H1 (cell line): Measurements from ENCODE around the gene RPL23. TPM values are rescaled to one million over a fixed set of nuclear protein-coding genes. Genes with fewer than 3 reads are reported as not detected.

Experiments
- CBX5 ChIP-seq: fragments of 300-800, 300-1000 bp; sonication (generic); IDR thresholded peaks from 2 replicates; pipeline ENCODE4 v1.7.1; 2016; ENCODE audit warnings: antibody characterized with exemption, low read length, low read depth
- CEBPB ChIP-seq: IDR thresholded peaks from 2 replicates; pipeline ENCODE4 v1.6.1; 2012; ENCODE audit warnings: low read depth, low read length
- CHD2 ChIP-seq: IDR thresholded peaks from 2 replicates; pipeline ENCODE4 v1.6.1; 2012; ENCODE audit warnings: low read length, improper control_type of control experiment
- EGR1 ChIP-seq: IDR thresholded peaks from 2 replicates; pipeline ENCODE4 v1.6.1; 2011; ENCODE audit warnings: low read depth, low read length, borderline replicate concordance
- EP300 ChIP-seq, 2 experiments: IDR thresholded peaks; 1 replicate in 1 of 2; 2 replicates in 1 of 2; pipeline ENCODE4 v1.6.1; 2011 to 2012; ENCODE audit warnings: low read depth in 2 of 2, low read length in 2 of 2, mild to moderate bottlenecking in 2 of 2, borderline replicate concordance in 1 of 2, inconsistent platforms in 1 of 2, moderate library complexity in 1 of 2
- GTF2F1 ChIP-seq: IDR thresholded peaks from 2 replicates; pipeline ENCODE4 v1.6.1; 2012; ENCODE audit warnings: low read depth, low read length, improper control_type of control experiment, borderline replicate concordance
- HDAC6 ChIP-seq: IDR thresholded peaks from one replicate; pipeline ENCODE4 v1.7.1; 2012; ENCODE audit warnings: low read depth, mild to moderate bottlenecking, inconsistent platforms, low read length, moderate library complexity
- JUND ChIP-seq: IDR thresholded peaks from 2 replicates; pipeline ENCODE4 v1.6.1; 2011; ENCODE audit warnings: mild to moderate bottlenecking, improper control_type of control experiment, low read length
- POLR2AphosphoS5 ChIP-seq: IDR thresholded peaks from 2 replicates; pipeline ENCODE4 v1.6.1; 2011; ENCODE audit warnings: low read depth, low read length
- RNF2 ChIP-seq: fragments of 200-900, 300-1000 bp; sonication (generic); IDR thresholded peaks from 2 replicates; pipeline ENCODE4 v1.7.1; 2016; ENCODE audit warnings: borderline replicate concordance, low read depth, mild to moderate bottlenecking, antibody characterized with exemption, low read length; ENCODE audit not compliant: poor library complexity, severe bottlenecking; ENCODE audit errors: missing control alignments
- RXRA ChIP-seq: IDR thresholded peaks from 2 replicates; pipeline ENCODE4 v1.6.1; 2011; ENCODE audit warnings: low read depth, mild to moderate bottlenecking, low read length, moderate library complexity; ENCODE audit not compliant: insufficient read depth
- SRF ChIP-seq: IDR thresholded peaks from 2 replicates; pipeline ENCODE4 v1.6.1; 2011; ENCODE audit warnings: mild to moderate bottlenecking, low read depth, low read length, moderate library complexity
- TAF1 ChIP-seq: IDR thresholded peaks from 2 replicates; pipeline ENCODE4 v1.6.1; 2011; ENCODE audit warnings: mild to moderate bottlenecking, low read depth, low read length
- YY1 ChIP-seq: IDR thresholded peaks from 2 replicates; pipeline ENCODE4 v1.6.1; 2011; ENCODE audit warnings: low read depth, mild to moderate bottlenecking, low read length
- polyA plus RNA-seq, 7 experiments: library from polyadenylated mRNA; depleted of rRNA in 3 of 7; stranded (reverse) in 5 of 7; unstranded in 2 of 7; fragments of >200 nt in 5 of 7; fragments of 200-250 nt in 2 of 7; gene quantifications; 1 replicate in 5 of 7; 2 replicates in 1 of 7; 4 replicates in 1 of 7; pipeline versions ENCODE4 v1.2.1 to v1.2.3, GENCODE V29; 2011 to 2013; ENCODE audit warnings: missing spikeins in 2 of 7, mixed read lengths in 2 of 7
- total RNA-seq: library from RNA; stranded (reverse); fragmentation: NEBNext Ultra II Directional; extraction: Animal tissue kit (Norgen Biotek cat#: 25700); gene quantifications from 2 replicates; pipeline ENCODE4 v1.2.1, GENCODE V29; 2021
- TF ChIP-seq, protein P1 (sequence below): IDR thresholded peaks from 2 replicates; pipeline ENCODE4 v1.6.1; 2012; ENCODE audit warnings: inconsistent platforms
- TF ChIP-seq, protein P2 (sequence below): IDR thresholded peaks from 2 replicates; pipeline ENCODE4 v1.6.1; 2011; ENCODE audit warnings: low read length, improper control_type of control experiment
- TF ChIP-seq, protein P3 (sequence below), 3 experiments: IDR thresholded peaks; 1 replicate in 2 of 3; 2 replicates in 1 of 3; pipeline versions ENCODE4 v1.5.1 to v1.6.1; 2011; ENCODE audit warnings: low read length in 3 of 3, mild to moderate bottlenecking in 3 of 3, inconsistent platforms in 2 of 3, low read depth in 1 of 3, moderate library complexity in 1 of 3; ENCODE audit not compliant: insufficient read depth in 1 of 3; ENCODE audit errors: control extremely low read depth in 1 of 3

The RPL23 gene
- total and polyA plus RNA-seq, 2 of the 8 experiments (the other 6 are each of a cell fraction or from before 2014, with no cell fraction given) = 2,148 to 2,502 TPM

DNA sequence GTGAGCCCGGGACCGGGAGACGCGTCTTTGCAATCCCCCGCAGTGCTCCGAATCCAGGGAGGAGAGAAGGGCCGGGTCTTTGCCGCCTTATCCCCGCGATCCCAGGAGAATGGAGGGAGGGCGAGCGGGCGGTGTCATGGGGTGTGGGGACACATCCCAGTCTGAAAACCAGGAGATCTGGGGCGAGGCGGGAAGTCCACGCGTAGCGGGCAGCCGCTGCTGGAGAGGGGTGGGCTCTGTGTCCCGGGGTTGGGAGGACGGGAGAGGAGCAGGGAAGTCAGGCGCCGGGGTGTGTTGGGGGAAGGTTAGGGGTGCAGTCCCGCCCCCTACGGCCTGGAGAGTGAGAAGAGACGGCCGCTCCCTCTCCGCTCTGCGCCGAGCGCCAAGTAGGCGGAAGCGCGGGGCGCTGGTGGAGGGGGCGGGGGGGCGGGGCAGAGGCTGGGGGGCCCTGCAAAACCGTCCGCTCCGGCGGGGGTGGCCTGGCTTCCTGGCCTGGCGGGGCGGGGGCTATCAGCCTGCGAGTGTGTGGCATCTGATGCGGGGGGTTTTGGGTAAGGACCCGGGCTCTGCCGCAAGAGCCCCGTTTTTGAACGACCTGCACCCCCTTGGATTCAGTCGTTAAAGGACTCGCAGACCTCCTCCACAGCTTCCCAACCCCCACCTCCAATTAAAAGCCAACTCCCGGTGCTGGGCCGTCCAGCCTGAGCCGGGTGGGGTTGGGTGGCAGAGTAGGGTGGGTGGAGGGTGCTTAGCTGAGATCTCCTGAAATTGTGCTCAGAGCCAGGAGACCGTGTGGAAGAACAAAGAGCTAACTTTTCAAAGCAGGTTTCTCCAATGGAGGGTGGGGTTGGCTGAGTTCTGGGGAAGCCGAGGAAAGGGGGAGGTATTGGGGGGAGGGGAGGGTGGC, 17.0 kb upstream of the RPL23 start (continued):
- TF ChIP-seq RXRA (no peak), POLR2AphosphoS5 (peak; percentile 44), CEBPB (no peak), TAF1 (peak; percentile 39; the same call in 1 of the 2 replicates), SRF (no peak), HDAC6 (no peak), JUND (no peak), YY1 (no peak), CHD2 (no peak), RNF2 (no peak), CBX5 (no peak), GTF2F1 (no peak; the same call in 1 of the 2 replicates), EGR1 (no peak), EP300 (IDR thresholded peaks at IDR 0.05; ENCODE audit: borderline replicate concordance in 1 of 2, low read depth in 2 of 2, low read length in 2 of 2) (no peak)
- TF ChIP-seq, protein P1, sequence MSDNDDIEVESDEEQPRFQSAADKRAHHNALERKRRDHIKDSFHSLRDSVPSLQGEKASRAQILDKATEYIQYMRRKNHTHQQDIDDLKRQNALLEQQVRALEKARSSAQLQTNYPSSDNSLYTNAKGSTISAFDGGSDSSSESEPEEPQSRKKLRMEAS = no peak
- TF ChIP-seq, protein P2, sequence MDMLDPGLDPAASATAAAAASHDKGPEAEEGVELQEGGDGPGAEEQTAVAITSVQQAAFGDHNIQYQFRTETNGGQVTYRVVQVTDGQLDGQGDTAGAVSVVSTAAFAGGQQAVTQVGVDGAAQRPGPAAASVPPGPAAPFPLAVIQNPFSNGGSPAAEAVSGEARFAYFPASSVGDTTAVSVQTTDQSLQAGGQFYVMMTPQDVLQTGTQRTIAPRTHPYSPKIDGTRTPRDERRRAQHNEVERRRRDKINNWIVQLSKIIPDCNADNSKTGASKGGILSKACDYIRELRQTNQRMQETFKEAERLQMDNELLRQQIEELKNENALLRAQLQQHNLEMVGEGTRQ = no peak
- TF ChIP-seq, protein P3, sequence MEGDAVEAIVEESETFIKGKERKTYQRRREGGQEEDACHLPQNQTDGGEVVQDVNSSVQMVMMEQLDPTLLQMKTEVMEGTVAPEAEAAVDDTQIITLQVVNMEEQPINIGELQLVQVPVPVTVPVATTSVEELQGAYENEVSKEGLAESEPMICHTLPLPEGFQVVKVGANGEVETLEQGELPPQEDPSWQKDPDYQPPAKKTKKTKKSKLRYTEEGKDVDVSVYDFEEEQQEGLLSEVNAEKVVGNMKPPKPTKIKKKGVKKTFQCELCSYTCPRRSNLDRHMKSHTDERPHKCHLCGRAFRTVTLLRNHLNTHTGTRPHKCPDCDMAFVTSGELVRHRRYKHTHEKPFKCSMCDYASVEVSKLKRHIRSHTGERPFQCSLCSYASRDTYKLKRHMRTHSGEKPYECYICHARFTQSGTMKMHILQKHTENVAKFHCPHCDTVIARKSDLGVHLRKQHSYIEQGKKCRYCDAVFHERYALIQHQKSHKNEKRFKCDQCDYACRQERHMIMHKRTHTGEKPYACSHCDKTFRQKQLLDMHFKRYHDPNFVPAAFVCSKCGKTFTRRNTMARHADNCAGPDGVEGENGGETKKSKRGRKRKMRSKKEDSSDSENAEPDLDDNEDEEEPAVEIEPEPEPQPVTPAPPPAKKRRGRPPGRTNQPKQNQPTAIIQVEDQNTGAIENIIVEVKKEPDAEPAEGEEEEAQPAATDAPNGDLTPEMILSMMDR (IDR thresholded peaks at IDR 0.05; ENCODE audit: control extremely low read depth in 1 of 3, insufficient read depth in 1 of 3, low read depth in 1 of 3, low read length in 3 of 3) = no peak
